Liver (tissue), 9 donors: ENCODE results near the gene NACAD. TPM values are rescaled to one million over a fixed set of nuclear protein-coding genes. Genes with fewer than 3 reads are reported as not detected.
"Not testable (repeated sequence)": the region's sequence is repeated elsewhere in the genome, so short reads cannot be mapped to it uniquely, and the experiment has no call there.

Experiments
- DNase-seq: peaks from one replicate; pipeline ENCODE4 v3.0.0-alpha.2; 2017; ENCODE audit warnings: low spot score
- H3K27ac ChIP-seq, 2 donors: one replicate each; pipeline ENCODE4 v1.7.0; 2013; ENCODE audit warnings: inconsistent platforms in 2 of 2, low read length in 2 of 2, control low read depth in 1 of 2, low read depth in 1 of 2, mild to moderate bottlenecking in 1 of 2
- H3K27me3 ChIP-seq, 4 donors: one replicate each; pipeline versions ENCODE4 v1.6.1 to v1.7.0; 2013; ENCODE audit warnings: low read length in 3 of 4, inconsistent platforms in 1 of 4, mild to moderate bottlenecking in 1 of 4, moderate library complexity in 1 of 4; ENCODE audit not compliant: control insufficient read depth in 4 of 4, insufficient read depth in 4 of 4
- H3K36me3 ChIP-seq, 4 donors: one replicate each; pipeline versions ENCODE4 v1.6.1 to v1.7.0; 2013; ENCODE audit warnings: low read length in 3 of 4, mild to moderate bottlenecking in 3 of 4, low read depth in 1 of 4, moderate library complexity in 1 of 4; ENCODE audit not compliant: control insufficient read depth in 4 of 4, insufficient read depth in 3 of 4
- H3K4me1 ChIP-seq, 4 donors: one replicate each; pipeline versions ENCODE4 v1.6.1 to v1.7.0; 2013; ENCODE audit warnings: low read length in 3 of 4, mild to moderate bottlenecking in 3 of 4, moderate library complexity in 1 of 4; ENCODE audit not compliant: control insufficient read depth in 4 of 4, insufficient read depth in 4 of 4
- H3K4me3 ChIP-seq, 3 donors: one replicate each; pipeline versions ENCODE4 v1.6.1 to v1.7.0; 2013; ENCODE audit warnings: low read length in 3 of 3, control low read depth in 1 of 3, low read depth in 1 of 3, mild to moderate bottlenecking in 1 of 3
- H3K9ac ChIP-seq, 2 donors: one replicate each; pipeline ENCODE4 v1.7.0; 2013; ENCODE audit warnings: low read length in 2 of 2, mild to moderate bottlenecking in 2 of 2, moderate library complexity in 2 of 2, control low read depth in 1 of 2, low read depth in 1 of 2
- H3K9me3 ChIP-seq, 4 donors: one replicate each; pipeline versions ENCODE4 v1.6.1 to v1.7.0; 2013; ENCODE audit warnings: low read length in 3 of 4; ENCODE audit not compliant: control insufficient read depth in 4 of 4
- ATF3 ChIP-seq: IDR thresholded peaks from 2 replicates; pipeline ENCODE4 v1.6.1; 2016; ENCODE audit warnings: antibody characterized with exemption
- CTCF ChIP-seq: fragments of 150-350 bp; IDR thresholded peaks from 2 replicates; pipeline ENCODE4 v1.5.1; 2017; ENCODE audit warnings: improper control_type of control experiment, low read depth, low read length; ENCODE audit not compliant: missing input control
- EGR1 ChIP-seq, 2 donors: IDR thresholded peaks; 2 replicates each; pipeline ENCODE4 v1.6.1; 2016 to 2018; ENCODE audit warnings: antibody characterized with exemption in 2 of 2, low read depth in 2 of 2
- FOXA1 ChIP-seq: IDR thresholded peaks from 2 replicates; pipeline ENCODE4 v1.6.1; 2016; ENCODE audit warnings: antibody characterized with exemption
- FOXA2 ChIP-seq: IDR thresholded peaks from 2 replicates; pipeline ENCODE4 v1.6.1; 2016; ENCODE audit warnings: antibody characterized with exemption
- GABPA ChIP-seq, 2 donors: IDR thresholded peaks in 1 of 2; conservative IDR thresholded peaks in 1 of 2; 2 replicates each; pipeline ENCODE4 v1.6.1; 2016; ENCODE audit warnings: antibody characterized with exemption in 2 of 2, mild to moderate bottlenecking in 1 of 2, moderate library complexity in 1 of 2
- HNF4A ChIP-seq, 2 donors: conservative IDR thresholded peaks; 2 replicates each; pipeline ENCODE4 v1.6.1; 2016; ENCODE audit warnings: antibody characterized with exemption in 2 of 2, mild to moderate bottlenecking in 2 of 2
- HNF4G ChIP-seq: IDR thresholded peaks from 2 replicates; pipeline ENCODE4 v1.6.1; 2016; ENCODE audit warnings: antibody characterized with exemption
- JUND ChIP-seq, 2 donors: IDR thresholded peaks; 2 replicates each; pipeline ENCODE4 v1.6.1; 2016; ENCODE audit warnings: antibody characterized with exemption in 2 of 2
- MAX ChIP-seq: IDR thresholded peaks from 2 replicates; pipeline ENCODE4 v1.6.1; 2016; ENCODE audit warnings: antibody characterized with exemption
- NR2F2 ChIP-seq: IDR thresholded peaks from 2 replicates; pipeline ENCODE4 v1.6.1; 2016; ENCODE audit warnings: antibody characterized with exemption
- RAD21 ChIP-seq, 2 donors: IDR thresholded peaks; 2 replicates each; pipeline ENCODE4 v1.6.1; 2016; ENCODE audit warnings: antibody characterized with exemption in 2 of 2, mild to moderate bottlenecking in 2 of 2
- REST ChIP-seq: IDR thresholded peaks from 2 replicates; pipeline ENCODE4 v1.6.1; 2016; ENCODE audit warnings: antibody characterized with exemption, mild to moderate bottlenecking
- RXRA ChIP-seq, 2 donors: IDR thresholded peaks; 2 replicates each; pipeline ENCODE4 v1.6.1; 2017 to 2018; ENCODE audit warnings: antibody characterized with exemption in 2 of 2, mild to moderate bottlenecking in 1 of 2
- SP1 ChIP-seq: IDR thresholded peaks from 2 replicates; pipeline ENCODE4 v1.6.1; 2018; ENCODE audit warnings: antibody characterized with exemption, mild to moderate bottlenecking
- TAF1 ChIP-seq: conservative IDR thresholded peaks from 2 replicates; pipeline ENCODE4 v1.6.1; 2016; ENCODE audit warnings: antibody characterized with exemption, mild to moderate bottlenecking
- YY1 ChIP-seq: IDR thresholded peaks from 2 replicates; pipeline ENCODE4 v1.6.1; 2016; ENCODE audit warnings: antibody characterized with exemption, mild to moderate bottlenecking
- ZBTB33 ChIP-seq: IDR thresholded peaks from 2 replicates; pipeline ENCODE4 v1.6.1; 2016; ENCODE audit warnings: antibody characterized with exemption
- WGBS: extraction: QIAGEN DNeasy Blood & Tissue Kit; methylation state at CpG from one replicate; pipeline ENCODE4 v1.1.7; 2013; 5-methylcytosine and 5-hydroxymethylcytosine counted together
- polyA plus RNA-seq, 2 donors: library from polyadenylated mRNA; stranded (reverse) in 1 of 2; unstranded in 1 of 2; fragments of 200-250 nt in 1 of 2; fragments of >200 nt in 1 of 2; fragmentation: Nextera tagmentation in 1 of 2; extraction: Ambion mirVana in 1 of 2; gene quantifications; one replicate each; pipeline versions ENCODE4 v1.2.1 to v1.2.3, GENCODE V29; 2013 to 2015
- total RNA-seq, 2 donors: library from RNA; depleted of rRNA; stranded (reverse); fragments of >200 nt; gene quantifications; one replicate each; pipeline ENCODE4 v1.2.3, GENCODE V29; 2014
- donor health status: healthy.
- donor health status: healthy.
- donor health status: healthy.
- donor health status: healthy.
- donor health status: healthy.

Gene NACAD
- total and polyA plus RNA-seq, 4 donors = 0.03 to 0.14 (median 0.09) TPM

GRCh38 chr7:45116048-45116447, 27.3 kb upstream of the NACAD start:
- WGBS = 76% methylated on average over 1 of the region's 1 CpG
- H3K27ac ChIP-seq = no peak overlapping the region

GRCh38 chr7:45114926-45115325, 26.2 kb upstream of the NACAD start:
- Histone ChIP-seq H3K27me3 (no peaks in the 10 kb centered on the region), H3K4me1 (peaks cover 0 to 12% (median 4%) of the 10 kb centered on the region in 4 donors), H3K9ac (no peak overlapping the region), H3K9me3 (no peaks in the 10 kb centered on the region), H3K36me3 (no peaks in the 10 kb centered on the region), H3K27ac (no peak overlapping the region), H3K4me3 (no peak overlapping the region)
- TF ChIP-seq FOXA2 (no peak), NR2F2 (no peak), CTCF (no peak), ATF3 (no peak), YY1 (no peak), RAD21 (IDR thresholded peaks at IDR 0.05) (no peak), RXRA (IDR thresholded peaks at IDR 0.05) (no peak), EGR1 (IDR thresholded peaks at IDR 0.05; ENCODE audit: low read depth in 2 of 2) (no peak), HNF4G (no peak), GABPA (IDR thresholded peaks at IDR 0.05 in 1 of 2, conservative IDR thresholded peaks at IDR 0.05 in 1 of 2) (no peak), HNF4A (conservative IDR thresholded peaks at IDR 0.05) (no peak), MAX (no peak), SP1 (no peak), JUND (IDR thresholded peaks at IDR 0.05) (no peak), TAF1 (no peak), ZBTB33 (no peak), REST (no peak), FOXA1 (no peak)
- DNase-seq = no peak

More at GRCh38 chr7:45116048-45116447, 27.3 kb upstream of the NACAD start:
- H3K36me3 ChIP-seq = no peaks in the 10 kb centered on the region
- H3K9me3 ChIP-seq = no peaks in the 10 kb centered on the region
- no peak for DNase-seq
- H3K9ac ChIP-seq = no peak overlapping the region
- H3K4me1 ChIP-seq = peaks cover 0 to 3% (median 1%) of the 10 kb centered on the region in 4 donors
- no peak overlapping the region for H3K4me3 ChIP-seq
- no peaks in the 10 kb centered on the region for H3K27me3 ChIP-seq
- TF ChIP-seq MAX = no peak
- no peak for TF ChIP-seq ZBTB33
- TF ChIP-seq JUND (IDR thresholded peaks at IDR 0.05) = no peak
- no peak for TF ChIP-seq ATF3
- TF ChIP-seq FOXA2 = no peak

- not testable (repeated sequence) for H3K4me3 ChIP-seq, H3K9ac ChIP-seq, H3K9me3 ChIP-seq, H3K27ac ChIP-seq, DNase-seq, H3K36me3 ChIP-seq, H3K27me3 ChIP-seq
- H3K4me1 ChIP-seq = peaks cover 0 to 12% (median 5%) of the 10 kb centered on the region in 4 donors
- WGBS = 76% methylated on average over 1 of the region's 1 CpG
Observed at GRCh38 chr7:45114257-45114656, 25.5 kb upstream of the NACAD start.
